Stomach smooth muscle (tissue), 2 donors: ENCODE results near the gene CD82.

Experiments
- H3K27ac ChIP-seq: one replicate; pipeline ENCODE4 v1.7.0; 2013; ENCODE audit warnings: mild to moderate bottlenecking, low read length, inconsistent platforms
- H3K27me3 ChIP-seq, 2 donors: one replicate each; pipeline ENCODE4 v1.7.0; 2013; ENCODE audit warnings: low read length in 2 of 2; ENCODE audit not compliant: insufficient read depth in 2 of 2, control insufficient read depth in 1 of 2
- H3K36me3 ChIP-seq, 2 donors: one replicate each; pipeline ENCODE4 v1.7.0; 2013; ENCODE audit warnings: low read length in 2 of 2; ENCODE audit not compliant: control insufficient read depth in 2 of 2, insufficient read depth in 2 of 2
- H3K4me1 ChIP-seq: one replicate; pipeline ENCODE4 v1.7.0; 2013; ENCODE audit warnings: low read length; ENCODE audit not compliant: control insufficient read depth, insufficient read depth
- H3K4me3 ChIP-seq, 2 donors: one replicate each; pipeline ENCODE4 v1.7.0; 2013; ENCODE audit warnings: low read length in 2 of 2
- H3K9ac ChIP-seq, 2 donors: one replicate each; pipeline ENCODE4 v1.7.0; 2013; ENCODE audit warnings: low read length in 2 of 2, mild to moderate bottlenecking in 1 of 2
- H3K9me3 ChIP-seq, 2 donors: one replicate each; pipeline ENCODE4 v1.7.0; 2013; ENCODE audit warnings: low read length in 2 of 2; ENCODE audit not compliant: control insufficient read depth in 2 of 2
- donor health status: healthy.
- donor health status: Pancreatic carcinoma.

CD82 gene

DNA sequence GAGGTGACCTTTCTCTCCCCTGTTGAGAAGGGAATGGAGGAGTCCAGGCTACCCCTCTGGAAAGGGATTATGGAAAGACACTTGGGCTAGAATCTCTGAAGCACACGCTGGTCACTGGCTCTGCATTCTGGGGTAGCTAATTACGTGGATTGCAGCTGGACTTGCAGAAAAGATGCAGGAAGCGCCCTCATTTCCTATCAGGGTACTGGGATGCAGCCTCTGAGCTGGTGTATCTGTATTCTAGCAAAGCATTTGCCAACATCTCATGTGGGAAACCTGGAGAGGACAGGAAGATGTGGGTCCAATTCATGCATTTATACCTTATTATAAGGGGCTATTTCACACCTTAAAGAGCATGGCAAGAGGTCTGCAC is 44.3 kb downstream of the CD82 start:
- H3K36me3 ChIP-seq, result peaks cover 0 to 3% of the 10 kb centered on the region in 2 donors
- H3K9me3 ChIP-seq, result no peaks in the 10 kb centered on the region
- peaks cover 37% of the 10 kb centered on the region for H3K4me1 ChIP-seq
- H3K27me3 ChIP-seq, result no peaks in the 10 kb centered on the region
- no peak overlapping the region for H3K9ac ChIP-seq
- H3K27ac ChIP-seq, result no peak overlapping the region
- no peak overlapping the region for H3K4me3 ChIP-seq

DNA sequence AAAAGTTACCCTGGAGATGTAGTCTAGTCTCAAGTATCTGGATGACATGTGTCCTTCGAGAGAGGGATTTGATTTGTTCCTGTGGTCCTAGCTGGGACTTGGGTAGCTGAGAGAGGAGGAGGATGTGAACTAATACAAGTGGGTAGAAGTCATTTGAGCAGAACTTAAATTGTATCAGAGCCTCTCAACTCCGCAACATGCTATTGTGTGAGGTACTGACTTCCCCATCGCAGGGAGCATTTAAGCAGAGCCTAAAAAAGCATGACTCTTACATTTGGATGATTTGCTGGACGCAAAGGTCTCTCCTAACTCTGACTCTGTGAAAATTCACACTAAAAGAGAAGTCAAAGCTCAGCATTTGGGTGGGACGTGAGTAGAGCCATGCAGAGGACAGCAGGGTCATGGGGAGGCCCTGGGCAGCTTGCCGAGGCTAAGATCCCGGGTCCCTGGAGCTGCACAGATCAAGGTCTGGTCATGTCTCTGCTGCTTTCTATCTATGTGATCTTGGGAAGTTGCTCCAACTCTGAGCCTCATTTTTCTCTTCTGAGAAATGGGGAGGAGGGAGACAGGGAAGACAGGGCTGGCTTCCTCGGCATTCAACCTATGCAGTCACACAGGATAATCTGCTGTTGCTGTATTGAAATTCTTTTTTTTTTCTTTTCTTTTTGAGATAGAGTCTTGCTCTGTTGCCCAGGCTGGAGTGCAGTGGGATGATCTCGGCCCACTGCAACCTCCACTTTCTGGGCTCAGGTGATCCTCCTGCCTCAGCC is 44.9 kb downstream of the CD82 start:
- Histone ChIP-seq H3K27ac (no peak overlapping the region), H3K9me3 (no peaks in the 10 kb centered on the region), H3K36me3 (peaks cover 0 to 3% of the 10 kb centered on the region in 2 donors), H3K9ac (no peak overlapping the region), H3K4me1 (peaks cover 36% of the 10 kb centered on the region), H3K4me3 (no peak overlapping the region), H3K27me3 (no peaks in the 10 kb centered on the region)

DNA sequence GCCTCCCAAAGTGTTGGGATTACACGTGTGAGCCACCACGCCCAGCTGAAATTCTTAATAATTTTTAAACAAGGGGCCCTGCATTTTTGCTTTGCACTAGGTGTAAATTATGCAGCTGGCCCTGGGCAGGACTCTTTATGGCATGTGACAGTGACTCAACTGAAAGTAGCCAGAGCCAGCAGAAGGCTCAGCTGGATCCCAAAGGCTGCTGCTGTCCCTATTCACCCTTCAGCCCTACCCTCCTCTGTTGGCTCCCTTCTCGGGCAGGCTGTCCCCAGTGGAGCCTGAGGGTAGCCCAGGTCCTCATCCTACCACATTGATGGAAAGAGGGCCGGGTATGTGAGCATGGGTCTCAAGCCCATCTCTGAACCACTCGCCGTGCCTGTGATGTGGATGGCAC is 45.6 kb downstream of the CD82 start:
- Histone ChIP-seq H3K9me3 (no peaks in the 10 kb centered on the region), H3K27ac (no peak overlapping the region), H3K9ac (no peak overlapping the region), H3K27me3 (no peaks in the 10 kb centered on the region), H3K4me3 (no peak overlapping the region), H3K4me1 (peaks cover 36% of the 10 kb centered on the region), H3K36me3 (peaks cover 0 to 6% of the 10 kb centered on the region in 2 donors)

DNA sequence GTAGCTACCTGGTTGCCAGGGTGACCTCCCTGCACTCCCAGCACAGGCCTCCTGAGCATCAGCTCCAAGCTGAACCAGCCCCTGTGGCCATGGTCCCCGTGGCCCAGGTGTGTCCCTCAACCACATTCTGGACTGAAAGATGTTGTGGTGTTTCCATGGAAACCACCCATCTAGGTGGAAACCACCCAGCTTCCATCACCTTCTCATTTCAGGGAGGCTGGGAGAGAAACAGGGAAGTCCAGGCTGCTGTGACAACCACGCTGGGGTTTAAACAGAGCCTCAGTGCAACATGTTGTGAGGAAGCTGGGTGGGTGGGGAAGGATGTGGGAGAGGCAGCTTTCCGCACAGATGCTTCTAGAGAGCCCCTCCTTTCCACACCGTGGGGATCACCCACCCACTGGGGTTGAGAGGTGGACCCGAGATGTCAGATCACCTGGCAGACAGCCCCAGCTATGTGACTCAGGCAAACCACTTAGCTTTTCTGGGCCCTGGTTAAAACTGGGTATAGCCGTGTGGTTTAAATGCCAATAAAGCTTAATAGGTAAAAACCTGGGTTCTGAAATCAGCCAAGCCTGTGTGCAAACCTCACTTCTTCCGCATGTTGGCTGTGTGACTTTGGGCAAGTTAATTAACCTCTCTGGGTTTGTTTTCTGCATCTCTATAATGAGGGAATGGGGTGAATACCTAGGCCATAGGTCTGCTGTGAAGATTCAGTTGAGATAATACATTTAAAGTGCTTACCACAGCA is 46.4 kb downstream of the CD82 start:
- Histone ChIP-seq H3K36me3 (peaks cover 0 to 3% of the 10 kb centered on the region in 2 donors), H3K27ac (no peak overlapping the region)

DNA sequence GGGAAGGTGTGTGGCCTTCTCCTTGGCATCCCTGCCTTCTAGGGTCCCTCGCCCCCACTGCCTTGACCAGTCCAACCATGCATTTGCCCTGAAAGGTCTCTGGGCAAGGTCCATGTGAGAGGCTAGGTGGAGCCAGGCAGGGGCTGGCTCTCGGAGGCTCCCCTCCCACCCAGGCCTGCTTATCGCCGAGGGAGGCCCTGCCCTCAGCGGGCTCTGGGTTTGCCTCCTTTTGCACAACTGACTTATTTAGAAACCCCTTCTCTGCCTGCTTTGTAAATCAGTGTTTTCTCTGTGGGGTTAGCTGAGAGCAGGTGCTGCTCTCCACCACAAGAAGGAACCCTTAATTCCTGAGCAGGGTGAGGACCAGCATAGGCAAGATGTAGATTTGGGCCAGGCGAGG is 47.7 kb downstream of the CD82 start:
- H3K4me1 ChIP-seq, result peaks cover 33% of the 10 kb centered on the region
- no peak overlapping the region for H3K4me3 ChIP-seq
- peaks cover 0 to 3% of the 10 kb centered on the region in 2 donors for H3K36me3 ChIP-seq
- H3K9ac ChIP-seq, result no peak overlapping the region
- no peak overlapping the region for H3K27ac ChIP-seq
- no peaks in the 10 kb centered on the region for H3K27me3 ChIP-seq
- H3K9me3 ChIP-seq, result no peaks in the 10 kb centered on the region

More for the DNA sequence above, 46.4 kb downstream of the CD82 start:
- no peaks in the 10 kb centered on the region for H3K27me3 ChIP-seq
- H3K9me3 ChIP-seq, result no peaks in the 10 kb centered on the region
- no peak overlapping the region for H3K4me3 ChIP-seq
- H3K4me1 ChIP-seq, result peaks cover 39% of the 10 kb centered on the region
- no peak overlapping the region for H3K9ac ChIP-seq

DNA sequence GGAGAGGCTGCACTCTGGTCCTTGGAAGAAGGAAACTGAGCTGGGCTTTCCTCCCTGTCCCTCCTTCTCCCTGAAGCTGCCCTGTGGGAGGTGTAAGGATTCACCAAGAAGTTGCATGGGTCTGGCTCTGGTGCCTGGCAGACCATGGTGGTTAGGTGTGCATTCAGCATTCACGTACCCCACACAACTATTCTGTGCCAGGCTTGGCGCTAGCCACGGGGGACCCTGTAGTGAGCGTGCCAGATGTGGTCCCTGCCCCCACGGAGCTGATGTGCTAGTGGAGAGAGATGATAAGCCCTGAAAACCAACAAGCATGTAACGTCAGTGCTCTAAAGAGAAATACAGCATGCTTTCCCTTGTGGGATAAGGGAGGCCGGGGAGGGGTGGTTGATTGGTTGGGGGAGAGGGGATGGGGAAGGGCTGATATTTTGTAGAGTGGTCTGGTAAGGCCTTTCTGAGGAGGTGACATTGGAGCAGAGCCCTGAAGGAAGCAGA is 48.9 kb downstream of the CD82 start:
- no peak overlapping the region for H3K27ac ChIP-seq
- no peaks in the 10 kb centered on the region for H3K9me3 ChIP-seq
- no peaks in the 10 kb centered on the region for H3K27me3 ChIP-seq
- H3K4me1 ChIP-seq, result peaks cover 22% of the 10 kb centered on the region
- peaks cover 0 to 3% of the 10 kb centered on the region in 2 donors for H3K36me3 ChIP-seq
- no peak overlapping the region for H3K9ac ChIP-seq
- H3K4me3 ChIP-seq, result no peak overlapping the region

DNA sequence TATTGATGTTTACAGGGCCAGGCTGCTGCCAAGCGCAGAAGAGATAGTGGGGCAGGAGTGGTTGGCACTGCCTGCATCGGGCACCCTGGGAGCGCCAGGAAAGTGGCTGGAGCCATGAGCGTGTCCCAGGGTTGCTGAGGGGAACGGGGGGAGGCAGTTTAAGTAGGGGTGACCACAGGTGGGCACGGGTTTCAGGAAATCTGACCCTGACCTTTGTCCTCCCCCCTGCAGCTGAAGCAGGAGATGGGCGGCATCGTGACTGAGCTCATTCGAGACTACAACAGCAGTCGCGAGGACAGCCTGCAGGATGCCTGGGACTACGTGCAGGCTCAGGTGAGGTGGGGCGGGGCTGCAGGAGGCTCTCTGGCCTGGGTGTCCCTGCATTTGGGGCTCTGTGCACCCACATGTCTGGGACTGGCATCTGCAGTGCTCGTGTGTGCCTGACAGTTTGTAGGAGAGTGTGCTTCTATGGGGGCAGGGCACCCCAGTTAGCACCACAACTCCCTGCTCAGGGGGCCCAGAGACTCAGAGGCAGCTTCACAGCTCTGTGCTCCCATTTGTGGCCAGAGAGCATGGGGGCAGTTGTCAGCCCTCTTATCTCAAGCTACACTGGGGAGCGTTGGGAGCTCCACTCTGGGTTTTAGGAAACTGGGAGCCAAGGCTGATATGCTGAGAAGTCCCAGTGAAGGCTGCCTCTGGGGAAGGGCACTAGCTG is 49.7 kb downstream of the CD82 start:
- peaks cover 19% of the 10 kb centered on the region for H3K4me1 ChIP-seq
- H3K9me3 ChIP-seq, result no peaks in the 10 kb centered on the region
- no peaks in the 10 kb centered on the region for H3K27me3 ChIP-seq
- H3K36me3 ChIP-seq, result peaks cover 0 to 3% of the 10 kb centered on the region in 2 donors
- H3K4me3 ChIP-seq, result no peak overlapping the region
- H3K9ac ChIP-seq, result no peak overlapping the region
- no peak overlapping the region for H3K27ac ChIP-seq

DNA sequence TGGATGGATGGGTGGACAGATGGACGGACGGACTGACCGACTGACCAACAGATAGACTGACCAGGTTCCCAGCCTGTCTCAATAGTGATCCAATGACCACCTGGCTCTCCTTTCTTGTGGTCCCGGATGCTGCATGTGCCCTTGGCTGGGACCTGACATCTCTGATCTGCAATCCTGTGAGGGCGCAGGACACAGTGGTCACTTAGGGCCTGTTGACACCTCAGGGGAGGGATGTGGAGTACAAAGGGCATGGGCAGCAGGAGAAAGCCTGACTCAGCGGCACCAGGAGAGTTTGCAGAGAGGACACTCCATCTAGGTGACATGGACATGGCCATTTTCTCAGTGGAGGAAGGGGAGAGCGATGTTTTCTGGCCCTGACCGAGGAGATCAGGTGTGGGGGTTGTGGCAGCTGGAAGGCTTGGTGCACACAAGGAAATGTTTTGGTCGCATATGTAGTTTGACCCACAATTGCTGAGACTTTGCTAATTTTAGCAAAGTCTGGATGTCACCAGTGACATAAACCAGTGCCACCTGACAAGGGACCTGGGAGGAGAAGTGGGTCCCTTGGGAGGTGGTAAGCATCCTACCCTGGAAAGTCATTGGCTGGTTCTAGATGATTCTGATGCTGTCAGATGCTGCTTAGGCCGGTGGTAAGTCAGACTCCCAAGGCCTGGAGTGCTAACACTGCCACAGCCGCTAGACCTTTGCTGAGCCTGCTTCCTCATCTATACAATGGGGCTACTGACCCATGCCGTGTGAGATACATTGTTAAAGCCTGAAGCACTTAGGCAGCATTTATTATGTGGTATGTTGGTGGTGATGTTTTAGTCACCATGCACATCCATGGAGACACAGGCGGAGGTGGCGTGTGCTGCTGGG is 50.7 kb downstream of the CD82 start:
- Histone ChIP-seq H3K36me3 (peaks cover 0 to 3% of the 10 kb centered on the region in 2 donors), H3K4me1 (peaks cover 22% of the 10 kb centered on the region), H3K9me3 (no peaks in the 10 kb centered on the region), H3K27me3 (no peaks in the 10 kb centered on the region), H3K27ac (no peak overlapping the region), H3K4me3 (no peak overlapping the region), H3K9ac (no peak overlapping the region)

DNA sequence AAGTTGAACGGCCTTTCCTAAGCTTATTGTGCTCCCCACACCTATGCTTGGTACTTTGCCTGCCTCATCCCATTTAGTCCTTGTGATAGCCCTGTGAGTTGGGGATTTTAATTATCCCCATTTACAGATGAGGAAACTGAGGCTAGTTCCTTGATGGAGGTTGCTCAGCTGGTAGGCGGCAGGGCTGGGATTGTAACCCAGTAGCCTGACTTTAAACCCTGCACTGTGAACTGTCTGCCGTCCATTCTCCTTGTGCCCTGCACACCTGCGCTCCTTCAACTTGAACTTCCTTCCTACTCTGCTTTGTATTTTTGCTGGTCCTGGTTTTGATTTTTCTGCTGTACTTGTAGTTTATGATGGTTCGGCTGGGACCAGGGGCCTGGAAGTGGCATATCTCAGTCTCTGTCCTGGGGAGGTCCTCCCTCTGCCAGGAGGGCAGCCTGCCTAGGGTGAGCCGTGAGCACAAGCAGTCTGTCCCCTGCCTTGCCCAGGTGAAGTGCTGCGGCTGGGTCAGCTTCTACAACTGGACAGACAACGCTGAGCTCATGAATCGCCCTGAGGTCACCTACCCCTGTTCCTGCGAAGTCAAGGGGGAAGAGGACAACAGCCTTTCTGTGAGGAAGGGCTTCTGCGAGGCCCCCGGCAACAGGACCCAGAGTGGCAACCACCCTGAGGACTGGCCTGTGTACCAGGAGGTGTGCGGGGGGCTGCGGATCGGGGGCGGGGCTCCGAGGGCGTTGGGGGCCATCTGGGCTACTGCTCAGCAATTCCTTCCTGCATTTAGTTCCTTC is 52.4 kb downstream of the CD82 start:
- H3K4me3 ChIP-seq, result no peak overlapping the region
- H3K4me1 ChIP-seq, result peaks cover 24% of the 10 kb centered on the region
- H3K36me3 ChIP-seq, result peaks cover 0 to 3% of the 10 kb centered on the region in 2 donors
- no peaks in the 10 kb centered on the region for H3K9me3 ChIP-seq
- H3K9ac ChIP-seq, result no peak overlapping the region
- H3K27ac ChIP-seq, result no peak overlapping the region
- no peaks in the 10 kb centered on the region for H3K27me3 ChIP-seq
